K562 (cell line): Measurements from ENCODE around the gene AVPI1. TPM values are rescaled to one million over a fixed set of nuclear protein-coding genes. Genes with fewer than 3 reads are reported as not detected.

Source experiments
- CEBPB ChIP-seq: fragments of 450-650 bp; IDR thresholded peaks from 2 replicates; pipeline ENCODE4 v1.6.1; 2016; ENCODE audit warnings: missing genetic modification characterization, missing compliant biosample characterization
- CSDE1 ChIP-seq, 2 experiments: fragments of 450-650 bp; IDR thresholded peaks; 2 replicates each; pipeline ENCODE4 v1.6.1; 2016; ENCODE audit warnings: mild to moderate bottlenecking in 1 of 2
- IFI16 ChIP-seq: fragments of 250-450 bp; sonication (Bioruptor Pico); IDR thresholded peaks from 2 replicates; pipeline ENCODE4 v2.1.2; 2022; ENCODE audit warnings: mild to moderate bottlenecking, inconsistent platforms
- REST ChIP-seq, 2 experiments: fragments of 450-650 bp; formaldehyde crosslinking in 1 of 2; IDR thresholded peaks; 2 replicates each; pipeline versions ENCODE4 v1.4.0 to v1.6.1; 2014 to 2020; ENCODE audit warnings: mild to moderate bottlenecking in 2 of 2, borderline replicate concordance in 1 of 2, low read depth in 1 of 2
- SIRT6 ChIP-seq: IDR thresholded peaks from one replicate; pipeline ENCODE4 v1.6.1; 2012; ENCODE audit warnings: low read depth, mild to moderate bottlenecking, control low read depth, inconsistent platforms, low read length, moderate library complexity
- SMAD3 ChIP-seq: fragments of 450-650 bp; formaldehyde crosslinking; conservative IDR thresholded peaks from 2 replicates; pipeline ENCODE4 v1.4.0; 2020; ENCODE audit warnings: mild to moderate bottlenecking
- ZNF24 ChIP-seq: fragments of 450-650 bp; IDR thresholded peaks from 2 replicates; pipeline ENCODE4 v1.6.1; 2016
- ZNF696 ChIP-seq: fragments of 250-450 bp; sonication (Bioruptor Pico); conservative IDR thresholded peaks from 2 replicates; pipeline ENCODE4 v1.4.0; 2020; ENCODE audit warnings: mild to moderate bottlenecking, moderate library complexity
- polyA plus RNA-seq, 8 experiments: library from polyadenylated mRNA; depleted of rRNA in 4 of 8; stranded (reverse) in 5 of 8; unstranded in 3 of 8; fragments of >200 nt; fragmentation: Nextera tagmentation in 2 of 8; fragmentation: Illumina TruSeq in 1 of 8; extraction: Ambion mirVana in 2 of 8; extraction: Trizol in 1 of 8; gene quantifications; 2 replicates each; pipeline versions ENCODE4 v1.2.1 to v1.2.3, GENCODE V29; 2011 to 2014; ENCODE audit warnings: inconsistent platforms in 1 of 8, missing spikeins in 1 of 8
- total RNA-seq, 7 experiments: library from RNA; depleted of rRNA in 6 of 7; stranded (reverse); fragments of >200 nt in 6 of 7; fragmentation: Illumina TruSeq in 2 of 7; extraction: Trizol in 2 of 7; gene quantifications; 2 replicates each; pipeline versions ENCODE4 v1.2.1 to v1.2.3, GENCODE V29; 2011 to 2021; ENCODE audit warnings: low replicate concordance in 1 of 7
- TF ChIP-seq, protein P1 (sequence below): fragments of 250-450 bp; sonication (Bioruptor Pico); IDR thresholded peaks from 2 replicates; pipeline ENCODE4 v1.5.1; 2021; ENCODE audit warnings: mild to moderate bottlenecking
- TF ChIP-seq, protein P2 (sequence below): fragments of 450-650 bp; IDR thresholded peaks from 2 replicates; pipeline ENCODE4 v1.6.1; 2016; ENCODE audit warnings: borderline replicate concordance
- TF ChIP-seq, protein P3 (sequence below): fragments of 450-650 bp; IDR thresholded peaks from 2 replicates; pipeline ENCODE4 v1.6.1; 2018; ENCODE audit warnings: mild to moderate bottlenecking, low read depth; ENCODE audit not compliant: partially characterized antibody

AVPI1 gene
- total and polyA plus RNA-seq, 9 of the 15 experiments (the other 6 are each of a cell fraction or from before 2014, with no cell fraction given) = 0.90 to 10.4 (median 7.4) TPM

DNA sequence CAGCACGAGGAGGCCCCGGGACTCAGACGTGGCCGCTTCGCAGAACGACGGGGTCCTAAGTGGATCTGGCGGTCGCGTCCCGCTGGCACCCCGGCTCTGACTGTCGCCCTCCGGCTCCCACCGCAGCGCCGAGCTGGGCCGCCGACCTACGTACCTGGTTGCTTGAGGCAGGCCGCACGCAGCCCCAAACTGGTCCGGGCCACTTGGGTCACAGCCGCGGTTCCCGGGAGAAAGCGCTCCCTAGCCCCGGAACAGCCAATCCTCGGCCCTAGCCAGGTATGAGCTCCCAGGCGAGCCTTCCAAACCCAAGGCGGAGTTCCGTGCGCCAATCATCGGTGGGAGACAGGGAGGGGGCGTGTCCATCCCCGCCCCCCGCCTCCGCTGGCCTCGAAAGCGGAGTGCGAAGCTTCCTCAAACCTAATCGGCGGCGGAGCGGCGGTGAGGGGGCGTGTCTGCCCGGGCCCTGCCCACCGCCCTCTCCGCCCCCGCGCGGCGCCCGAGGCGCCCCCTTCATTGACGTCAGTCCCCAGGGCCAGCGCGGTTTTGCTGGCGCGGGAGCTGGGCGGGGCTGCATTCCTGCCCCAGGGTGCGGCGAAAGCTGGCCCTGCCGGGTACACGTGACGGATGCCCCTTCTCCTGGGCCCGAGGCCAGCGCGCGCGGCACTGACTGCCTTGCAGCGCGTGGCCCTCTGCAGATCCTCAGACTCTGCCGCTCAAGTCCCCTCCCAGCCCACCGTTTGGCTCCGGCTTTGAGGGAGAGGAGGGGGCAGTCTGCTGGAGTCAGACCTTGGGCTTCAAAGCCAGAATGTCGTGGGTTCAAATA, at the start of gene AVPI1 (continued):
- TF ChIP-seq, protein P1, sequence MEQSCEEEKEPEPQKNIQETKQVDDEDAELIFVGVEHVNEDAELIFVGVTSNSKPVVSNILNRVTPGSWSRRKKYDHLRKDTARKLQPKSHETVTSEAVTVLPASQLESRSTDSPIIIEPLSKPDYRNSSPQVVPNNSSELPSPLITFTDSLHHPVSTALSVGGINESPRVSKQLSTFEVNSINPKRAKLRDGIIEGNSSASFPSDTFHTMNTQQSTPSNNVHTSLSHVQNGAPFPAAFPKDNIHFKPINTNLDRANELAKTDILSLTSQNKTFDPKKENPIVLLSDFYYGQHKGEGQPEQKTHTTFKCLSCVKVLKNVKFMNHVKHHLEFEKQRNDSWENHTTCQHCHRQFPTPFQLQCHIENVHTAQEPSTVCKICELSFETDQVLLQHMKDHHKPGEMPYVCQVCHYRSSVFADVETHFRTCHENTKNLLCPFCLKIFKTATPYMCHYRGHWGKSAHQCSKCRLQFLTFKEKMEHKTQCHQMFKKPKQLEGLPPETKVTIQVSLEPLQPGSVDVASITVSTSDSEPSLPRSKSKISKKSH = no peak
- TF ChIP-seq, protein P2, sequence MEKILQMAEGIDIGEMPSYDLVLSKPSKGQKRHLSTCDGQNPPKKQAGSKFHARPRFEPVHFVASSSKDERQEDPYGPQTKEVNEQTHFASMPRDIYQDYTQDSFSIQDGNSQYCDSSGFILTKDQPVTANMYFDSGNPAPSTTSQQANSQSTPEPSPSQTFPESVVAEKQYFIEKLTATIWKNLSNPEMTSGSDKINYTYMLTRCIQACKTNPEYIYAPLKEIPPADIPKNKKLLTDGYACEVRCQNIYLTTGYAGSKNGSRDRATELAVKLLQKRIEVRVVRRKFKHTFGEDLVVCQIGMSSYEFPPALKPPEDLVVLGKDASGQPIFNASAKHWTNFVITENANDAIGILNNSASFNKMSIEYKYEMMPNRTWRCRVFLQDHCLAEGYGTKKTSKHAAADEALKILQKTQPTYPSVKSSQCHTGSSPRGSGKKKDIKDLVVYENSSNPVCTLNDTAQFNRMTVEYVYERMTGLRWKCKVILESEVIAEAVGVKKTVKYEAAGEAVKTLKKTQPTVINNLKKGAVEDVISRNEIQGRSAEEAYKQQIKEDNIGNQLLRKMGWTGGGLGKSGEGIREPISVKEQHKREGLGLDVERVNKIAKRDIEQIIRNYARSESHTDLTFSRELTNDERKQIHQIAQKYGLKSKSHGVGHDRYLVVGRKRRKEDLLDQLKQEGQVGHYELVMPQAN = peak; percentile 45; the same call in 1 of the 2 replicates
- TF ChIP-seq SMAD3 (CRISPR knock-in tag) = no peak
- no peak for TF ChIP-seq CSDE1 (IDR thresholded peaks at IDR 0.05)
- TF ChIP-seq IFI16 (CRISPR knock-in tag) = no peak
- TF ChIP-seq REST (IDR thresholded peaks at IDR 0.05; ENCODE audit: borderline replicate concordance) = peak; percentile 81
- TF ChIP-seq REST (CRISPR knock-in tag; IDR thresholded peaks at IDR 0.05; ENCODE audit: low read depth) = peak; percentile 49; the same call in 1 of the 2 replicates
- TF ChIP-seq ZNF696 (CRISPR knock-in tag) = no peak
- TF ChIP-seq ZNF24 = no peak
- TF ChIP-seq, protein P3, sequence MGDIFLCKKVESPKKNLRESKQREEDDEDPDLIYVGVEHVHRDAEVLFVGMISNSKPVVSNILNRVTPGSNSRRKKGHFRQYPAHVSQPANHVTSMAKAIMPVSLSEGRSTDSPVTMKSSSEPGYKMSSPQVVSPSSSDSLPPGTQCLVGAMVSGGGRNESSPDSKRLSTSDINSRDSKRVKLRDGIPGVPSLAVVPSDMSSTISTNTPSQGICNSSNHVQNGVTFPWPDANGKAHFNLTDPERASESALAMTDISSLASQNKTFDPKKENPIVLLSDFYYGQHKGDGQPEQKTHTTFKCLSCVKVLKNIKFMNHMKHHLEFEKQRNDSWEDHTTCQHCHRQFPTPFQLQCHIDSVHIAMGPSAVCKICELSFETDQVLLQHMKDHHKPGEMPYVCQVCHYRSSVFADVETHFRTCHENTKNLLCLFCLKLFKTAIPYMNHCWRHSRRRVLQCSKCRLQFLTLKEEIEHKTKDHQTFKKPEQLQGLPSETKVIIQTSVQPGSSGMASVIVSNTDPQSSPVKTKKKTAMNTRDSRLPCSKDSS = no peak
- TF ChIP-seq SIRT6 = no peak
- TF ChIP-seq CEBPB (tag) = no peak
